Stimulated activated CD4-positive, alpha-beta T cell treated with anti-CD3 and anti-CD28 coated beads, TNF-alpha, amount 100 ng/mL, for 48 hours (primary cell): ENCODE measurements around the gene PTPN22.

ENCODE experiments used
- DNase-seq, 3 donors: peaks; one replicate each; pipeline ENCODE4 v3.0.0-alpha.2; 2020; ENCODE audit warnings: low read depth in 3 of 3

Gene PTPN22

GRCh38 chr1:113871597-113872113 lies at the start of gene PTPN22:
Gene PTPN22, minus strand, starts transcription at chr1:113871712.
- peak; percentile 58 to 80 (median 72) for DNase-seq

- no peak for DNase-seq
Measured at GRCh38 chr1:113918243-113918642, 46.7 kb upstream of the PTPN22 start.

DNA sequence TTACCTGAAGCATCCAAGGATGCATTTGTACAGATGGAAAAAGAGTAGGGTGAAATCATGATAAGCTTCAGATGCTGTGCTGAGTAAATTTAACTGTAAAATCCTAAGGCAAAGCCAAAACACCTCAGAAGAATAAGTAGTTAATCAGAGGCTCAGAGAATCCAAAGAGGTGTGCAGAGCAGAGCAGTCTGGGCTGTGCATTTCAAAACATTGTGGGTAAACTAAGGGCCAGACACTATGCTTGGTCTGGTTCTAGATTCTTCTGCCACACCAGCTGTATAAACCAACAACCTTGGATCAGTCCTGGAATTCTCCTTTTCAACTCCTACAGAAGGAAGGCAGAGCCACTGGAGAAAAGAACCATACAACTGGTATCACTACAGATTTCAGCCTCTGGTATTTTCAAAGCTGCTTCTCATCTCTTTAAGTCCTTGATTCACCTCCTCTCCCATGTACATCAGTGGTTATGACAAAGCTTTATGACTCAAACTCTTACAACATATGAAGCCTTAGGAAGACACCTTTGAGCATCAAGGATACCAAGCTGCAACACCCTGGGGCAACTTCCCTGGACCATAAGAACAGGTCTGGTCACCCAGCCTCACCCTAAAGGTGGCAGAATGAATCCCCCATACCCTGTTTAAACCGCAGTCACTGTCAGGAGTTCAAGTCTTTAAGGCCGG lies 46.0 kb upstream of the PTPN22 start:
- DNase-seq, result no peak

DNA sequence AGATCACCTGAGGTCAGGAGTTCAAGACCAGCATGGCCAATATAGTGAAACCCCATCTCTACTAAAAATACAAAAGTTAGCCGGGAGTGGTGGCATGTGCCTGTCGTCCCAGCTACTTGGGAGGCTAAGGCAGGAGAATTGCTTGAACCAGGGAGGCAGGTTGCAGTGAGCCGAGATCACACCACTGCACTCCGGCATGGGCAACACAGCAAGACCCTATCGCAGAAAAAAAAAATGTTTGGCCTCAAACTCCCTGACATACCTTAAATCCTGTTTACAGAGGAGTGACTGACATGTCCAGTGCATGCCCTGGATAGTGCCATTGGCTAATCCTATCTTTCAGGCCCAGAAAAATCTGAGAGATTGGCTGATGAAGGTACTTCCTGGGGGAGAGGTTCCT lies 45.5 kb upstream of the PTPN22 start:
- DNase-seq, result no peak

GRCh38 chr1:113913887-113914664 lies 42.6 kb upstream of the PTPN22 start:
- no peak for DNase-seq

DNA sequence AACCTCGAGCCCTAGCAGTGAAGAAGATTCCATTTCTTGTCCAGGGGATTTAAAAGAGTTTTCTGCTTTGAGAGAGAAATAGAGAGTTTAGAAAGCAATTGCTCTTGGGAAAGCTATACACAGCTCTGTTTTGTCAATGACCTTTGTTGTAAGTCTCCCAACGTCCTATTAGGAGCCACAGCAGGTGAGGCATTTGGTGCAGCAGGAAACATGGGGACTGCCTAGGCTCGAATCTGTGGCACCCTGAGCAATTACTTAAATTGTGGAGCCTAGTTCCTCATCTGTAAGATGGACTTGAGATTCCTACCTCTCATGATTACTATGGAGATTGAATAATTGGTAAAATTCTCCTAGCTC lies 41.8 kb upstream of the PTPN22 start:
- DNase-seq, result no peak

DNA sequence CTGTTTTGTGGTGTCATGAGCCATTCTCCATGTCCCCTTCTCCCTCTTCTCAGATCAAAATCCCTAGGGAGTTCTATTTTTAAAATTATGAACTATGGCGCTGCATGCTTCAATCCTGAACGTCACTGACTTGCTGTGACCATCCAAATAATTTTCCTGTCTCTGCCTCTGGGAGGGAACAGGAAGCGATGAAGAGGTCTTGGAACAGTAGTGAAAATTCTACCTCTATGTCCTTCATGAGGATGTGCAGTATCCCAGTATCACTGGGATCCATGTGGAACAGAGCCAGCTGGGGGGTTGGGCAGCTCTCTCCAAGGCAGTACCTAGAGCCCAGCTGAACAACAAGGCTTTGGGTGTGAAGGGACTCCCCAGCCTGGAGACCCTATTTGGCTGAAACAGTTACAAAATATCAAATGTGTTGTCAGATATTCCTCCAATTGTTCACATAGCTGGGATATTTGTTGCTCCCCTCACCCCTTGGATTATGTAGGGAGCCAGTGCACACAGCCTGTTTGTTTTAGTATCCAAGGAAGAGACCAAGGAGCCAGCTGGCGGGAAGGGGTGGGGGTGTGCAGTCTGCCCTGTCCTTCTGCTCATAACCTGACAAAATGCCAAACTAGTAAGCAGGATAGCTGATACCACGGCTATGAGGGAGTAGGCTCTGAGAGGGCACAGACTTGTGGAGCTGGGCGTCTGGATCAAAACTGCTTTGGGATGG lies 41.2 kb upstream of the PTPN22 start:
- DNase-seq, result no peak

DNA sequence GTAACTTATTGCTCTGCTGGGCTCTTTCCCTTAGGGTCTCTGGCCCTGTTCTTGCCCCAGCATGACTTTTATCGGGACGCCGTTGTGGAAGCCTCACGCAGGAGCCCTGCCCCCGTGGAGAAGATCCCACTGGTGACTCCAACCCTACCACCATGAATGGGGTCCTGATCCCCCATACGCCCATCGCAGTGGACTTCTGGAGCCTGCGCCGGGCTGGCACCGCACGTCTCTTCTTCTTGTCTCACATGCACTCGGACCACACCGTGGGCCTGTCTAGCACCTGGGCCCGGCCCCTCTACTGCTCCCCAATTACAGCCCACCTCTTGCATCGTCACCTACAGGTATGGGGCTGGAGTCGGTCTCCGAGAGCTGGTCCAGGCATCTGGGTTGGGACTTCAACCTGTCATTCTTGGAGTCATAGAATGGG lies 33.9 kb upstream of the PTPN22 start:
- no peak for DNase-seq

- peak; percentile 97 to 98 (median 97) for DNase-seq
Measured at GRCh38 chr1:113904674-113905434, 33.3 kb upstream of the PTPN22 start, which contains the start of the genes AP4B1 and DCLRE1B. Gene AP4B1, minus strand, starts transcription at chr1:113904799. Its CDS starts 82 bp downstream, at chr1:113904717. Gene DCLRE1B, plus strand, starts transcription at chr1:113905326. Its CDS starts 261 bp downstream, at chr1:113905587.

DNA sequence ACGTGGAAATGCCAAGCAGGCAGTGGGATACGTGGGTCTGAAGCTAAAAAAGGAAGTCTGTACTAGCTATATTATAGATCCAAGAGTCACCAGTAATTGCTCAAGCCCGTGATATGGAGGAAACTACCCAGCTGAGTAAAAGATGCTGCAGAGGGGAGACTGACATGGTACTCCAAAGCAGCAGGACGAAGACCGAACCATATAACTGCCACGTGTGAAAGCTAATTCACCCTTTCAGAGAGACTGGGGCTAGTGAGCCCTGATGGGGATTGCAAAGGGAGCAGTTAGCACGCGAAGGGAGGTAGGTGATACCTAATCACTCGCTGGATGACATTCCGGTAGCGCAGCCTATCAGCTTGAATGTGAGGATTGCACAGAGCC lies 32.8 kb upstream of the PTPN22 start:
- peak in 1 of 3 donors; percentile 47 for DNase-seq

DNA sequence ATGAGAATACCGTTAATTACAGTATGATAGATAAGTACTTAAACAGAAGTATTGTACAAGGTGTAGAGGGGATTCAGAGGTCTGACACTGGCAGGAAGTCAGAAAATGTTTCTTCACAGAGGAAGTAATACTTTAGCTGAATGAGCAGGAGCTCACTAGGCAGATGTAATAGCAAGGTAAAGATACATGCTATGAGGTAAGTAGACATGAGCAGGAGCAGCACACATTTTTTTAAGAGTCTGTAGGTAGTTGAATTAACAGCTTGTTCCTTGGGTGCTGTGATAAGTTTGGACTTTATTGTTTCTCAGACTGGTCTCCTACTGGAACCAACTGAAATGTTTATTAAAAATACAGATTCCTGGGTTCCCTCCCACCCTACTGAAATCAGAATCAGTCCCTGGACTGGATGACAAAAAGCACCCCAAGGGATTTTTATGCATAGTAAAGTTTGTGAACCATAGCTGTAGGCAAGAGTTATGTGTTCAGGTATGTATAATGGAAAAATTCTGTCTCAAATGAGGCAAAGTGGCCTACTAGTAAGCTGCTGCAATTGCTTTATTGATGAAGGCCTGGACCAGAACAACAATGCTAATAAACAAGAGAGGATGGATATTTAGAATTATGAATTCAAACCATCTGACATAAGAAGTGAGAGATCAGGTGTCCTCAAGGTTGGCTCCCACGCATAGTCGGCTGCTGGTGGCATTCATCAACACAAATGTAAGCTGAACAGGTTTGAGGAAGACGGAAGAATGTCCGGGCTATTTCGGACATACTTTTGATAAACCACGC lies 32.2 kb upstream of the PTPN22 start:
- DNase-seq, result no peak

- no peak for DNase-seq
Measured at GRCh38 chr1:113901191-113901590, 29.7 kb upstream of the PTPN22 start.

GRCh38 chr1:113899111-113899510 lies 27.6 kb upstream of the PTPN22 start:
- no peak for DNase-seq

- no peak for DNase-seq
Measured at GRCh38 chr1:113898241-113898814, 26.8 kb upstream of the PTPN22 start.

DNA sequence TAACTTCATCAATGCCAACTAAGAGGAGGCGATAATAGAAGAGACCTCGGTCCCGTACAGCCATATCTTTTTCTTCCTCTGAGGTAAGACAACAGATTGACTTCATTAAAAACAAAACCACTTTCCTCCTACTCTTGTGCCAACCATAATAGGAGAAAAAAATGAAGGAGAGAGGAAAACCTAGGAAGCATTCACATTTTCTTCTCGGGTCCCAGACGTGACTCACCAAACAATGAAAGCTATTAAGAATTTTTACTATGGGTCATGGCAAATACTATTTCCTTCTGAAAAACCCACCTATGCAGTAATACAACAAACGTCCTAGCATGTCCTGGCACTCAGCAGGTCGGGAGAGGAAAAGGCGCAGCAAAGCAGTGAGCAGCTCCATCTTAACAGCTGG lies 24.4 kb upstream of the PTPN22 start:
- DNase-seq, result no peak

- DNase-seq, result no peak
Measured at GRCh38 chr1:113895098-113895497, 23.6 kb upstream of the PTPN22 start.

DNA sequence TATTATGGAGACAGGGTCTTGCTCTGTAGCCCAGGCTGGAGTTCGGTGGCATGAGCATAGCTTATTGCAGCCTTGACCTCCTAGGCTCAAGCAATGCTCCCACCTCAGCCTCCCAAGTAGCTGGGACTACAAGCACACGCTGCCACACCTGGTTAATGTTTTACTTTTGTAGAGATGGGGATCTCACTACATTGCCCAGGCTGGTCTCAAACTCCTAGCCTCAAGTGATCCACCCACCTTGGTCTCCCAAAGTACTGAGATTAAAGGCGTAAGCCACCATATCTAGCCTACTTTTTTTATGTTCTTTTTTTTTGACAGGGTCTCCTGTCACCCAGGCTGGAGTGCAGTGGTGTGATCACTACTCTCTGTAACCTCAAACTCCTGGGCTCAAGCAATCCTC lies 21.8 kb upstream of the PTPN22 start:
- DNase-seq, result no peak

GRCh38 chr1:113891631-113892220 lies 20.2 kb upstream of the PTPN22 start:
- DNase-seq, result no peak

DNA sequence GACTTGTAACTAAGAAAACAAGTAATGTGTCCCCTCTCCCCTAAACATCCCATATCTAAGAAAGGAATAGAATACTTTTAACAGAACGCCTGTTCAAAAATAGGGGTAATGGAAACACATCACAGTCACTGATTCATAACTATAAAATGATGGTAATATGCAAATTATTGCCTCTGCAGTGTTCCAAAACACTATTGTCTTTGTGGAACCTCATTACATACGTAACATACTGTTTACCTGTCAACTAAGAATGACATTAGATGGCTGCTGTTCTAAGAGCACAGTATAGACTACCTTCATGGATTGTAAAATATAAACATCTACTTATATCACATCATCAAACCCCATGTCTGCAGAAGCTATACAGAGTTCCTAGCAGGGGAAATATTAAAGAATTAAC lies 19.3 kb upstream of the PTPN22 start:
- DNase-seq, result no peak
